Left ventricle myocardium inferior (tissue), 1 donor: ENCODE data around the gene GPR173. TPM values are rescaled to one million over a fixed set of nuclear protein-coding genes. Genes with fewer than 3 reads are reported as not detected.
A peak's percentile ranks its signal among the peaks of the same experiment; 100 is the strongest.

Experiments
- DNase-seq: peaks from one replicate; pipeline ENCODE4 v3.0.0-alpha.2; 2020
- H3K27ac ChIP-seq: fragments of 200-600 bp; replicated peaks from 2 replicates; pipeline ENCODE4 v1.8.0; 2021
- H3K27me3 ChIP-seq: fragments of 200-600 bp; 2 replicates; pipeline ENCODE4 v1.8.0; 2021; ENCODE audit warnings: low read depth
- H3K36me3 ChIP-seq: fragments of 200-600 bp; 2 replicates; pipeline ENCODE4 v1.8.0; 2021
- H3K4me1 ChIP-seq: fragments of 200-600 bp; 2 replicates; pipeline ENCODE4 v1.8.0; 2021
- H3K4me3 ChIP-seq: fragments of 200-600 bp; 2 replicates; pipeline ENCODE4 v1.8.0; 2021; ENCODE audit warnings: mild to moderate bottlenecking, moderate library complexity
- H3K9me3 ChIP-seq: fragments of 200-600 bp; replicated peaks from 2 replicates; pipeline ENCODE4 v1.8.0; 2021
- intact Hi-C: fragments of 100-400 bp; cut with micrococcal nuclease; formaldehyde crosslinking; loops from one replicate; pipeline ENCODE4 v1.11.0; 2022
- total RNA-seq: library from RNA; stranded (reverse); fragmentation: NEBNext Ultra II Directional; extraction: Animal tissue kit (Norgen Biotek cat#: 25700); gene quantifications from one replicate; pipeline ENCODE4 v1.2.1, GENCODE V29; 2021
- TF ChIP-seq, protein P1 (sequence below): fragments of 200-600 bp; IDR thresholded peaks from 2 replicates; pipeline ENCODE4 v1.8.0; 2021; ENCODE audit warnings: antibody characterized with exemption, mild to moderate bottlenecking, borderline replicate concordance
- donor health status: DM: no; HTN: yes; CAD: no; lungs with severe emphysema.

GPR173 gene
- total RNA-seq, 1 donor from 2014 or later: 0.25 TPM

DNA sequence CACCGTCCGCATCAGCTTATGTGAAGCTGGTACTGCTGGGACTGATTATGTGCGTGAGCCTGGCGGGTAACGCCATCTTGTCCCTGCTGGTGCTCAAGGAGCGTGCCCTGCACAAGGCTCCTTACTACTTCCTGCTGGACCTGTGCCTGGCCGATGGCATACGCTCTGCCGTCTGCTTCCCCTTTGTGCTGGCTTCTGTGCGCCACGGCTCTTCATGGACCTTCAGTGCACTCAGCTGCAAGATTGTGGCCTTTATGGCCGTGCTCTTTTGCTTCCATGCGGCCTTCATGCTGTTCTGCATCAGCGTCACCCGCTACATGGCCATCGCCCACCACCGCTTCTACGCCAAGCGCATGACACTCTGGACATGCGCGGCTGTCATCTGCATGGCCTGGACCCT lies 28.1 kb downstream of the GPR173 start:
- intact Hi-C loops: no loop called here

DNA sequence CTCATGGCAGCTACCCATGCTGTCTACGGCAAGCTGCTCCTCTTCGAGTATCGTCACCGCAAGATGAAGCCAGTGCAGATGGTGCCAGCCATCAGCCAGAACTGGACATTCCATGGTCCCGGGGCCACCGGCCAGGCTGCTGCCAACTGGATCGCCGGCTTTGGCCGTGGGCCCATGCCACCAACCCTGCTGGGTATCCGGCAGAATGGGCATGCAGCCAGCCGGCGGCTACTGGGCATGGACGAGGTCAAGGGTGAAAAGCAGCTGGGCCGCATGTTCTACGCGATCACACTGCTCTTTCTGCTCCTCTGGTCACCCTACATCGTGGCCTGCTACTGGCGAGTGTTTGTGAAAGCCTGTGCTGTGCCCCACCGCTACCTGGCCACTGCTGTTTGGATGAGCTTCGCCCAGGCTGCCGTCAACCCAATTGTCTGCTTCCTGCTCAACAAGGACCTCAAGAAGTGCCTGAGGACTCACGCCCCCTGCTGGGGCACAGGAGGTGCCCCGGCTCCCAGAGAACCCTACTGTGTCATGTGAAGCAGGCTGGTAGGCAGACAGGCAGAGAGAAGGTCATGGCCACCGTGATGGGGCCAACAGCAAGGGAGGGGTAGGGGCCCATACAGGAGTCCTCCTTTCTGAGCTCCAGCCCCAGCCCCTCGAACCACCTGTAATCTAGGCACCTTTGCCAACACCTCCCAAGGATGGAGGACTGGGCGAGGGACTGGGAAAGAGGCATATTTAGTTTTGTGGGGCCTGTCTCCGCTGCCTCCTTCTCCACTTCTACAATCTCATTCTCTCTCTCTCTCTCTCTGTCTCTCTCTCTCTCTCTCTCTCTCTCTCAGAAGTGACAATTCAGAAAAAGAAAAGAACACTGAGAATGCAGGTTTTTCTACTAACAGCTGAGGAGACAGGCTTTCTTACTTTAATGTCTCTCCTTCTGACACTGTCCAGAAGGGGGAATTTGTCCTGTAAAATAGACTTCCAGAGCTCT lies 28.9 kb downstream of the GPR173 start:
- H3K9me3 ChIP-seq: no peaks in the 10 kb centered on the region
- H3K27me3 ChIP-seq: no peaks in the 10 kb centered on the region
- DNase-seq: no peak
- TF ChIP-seq, protein P1, sequence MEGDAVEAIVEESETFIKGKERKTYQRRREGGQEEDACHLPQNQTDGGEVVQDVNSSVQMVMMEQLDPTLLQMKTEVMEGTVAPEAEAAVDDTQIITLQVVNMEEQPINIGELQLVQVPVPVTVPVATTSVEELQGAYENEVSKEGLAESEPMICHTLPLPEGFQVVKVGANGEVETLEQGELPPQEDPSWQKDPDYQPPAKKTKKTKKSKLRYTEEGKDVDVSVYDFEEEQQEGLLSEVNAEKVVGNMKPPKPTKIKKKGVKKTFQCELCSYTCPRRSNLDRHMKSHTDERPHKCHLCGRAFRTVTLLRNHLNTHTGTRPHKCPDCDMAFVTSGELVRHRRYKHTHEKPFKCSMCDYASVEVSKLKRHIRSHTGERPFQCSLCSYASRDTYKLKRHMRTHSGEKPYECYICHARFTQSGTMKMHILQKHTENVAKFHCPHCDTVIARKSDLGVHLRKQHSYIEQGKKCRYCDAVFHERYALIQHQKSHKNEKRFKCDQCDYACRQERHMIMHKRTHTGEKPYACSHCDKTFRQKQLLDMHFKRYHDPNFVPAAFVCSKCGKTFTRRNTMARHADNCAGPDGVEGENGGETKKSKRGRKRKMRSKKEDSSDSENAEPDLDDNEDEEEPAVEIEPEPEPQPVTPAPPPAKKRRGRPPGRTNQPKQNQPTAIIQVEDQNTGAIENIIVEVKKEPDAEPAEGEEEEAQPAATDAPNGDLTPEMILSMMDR: no peak
- H3K4me1 ChIP-seq: peaks cover 2% of the 10 kb centered on the region
- no peaks in the 10 kb centered on the region for H3K36me3 ChIP-seq
- H3K4me3 ChIP-seq: no peak overlapping the region
- H3K27ac ChIP-seq: no peak overlapping the region
- intact Hi-C loops: no loop called here

More for the DNA sequence above, 28.1 kb downstream of the GPR173 start:
- H3K4me3 ChIP-seq: no peak overlapping the region
- TF ChIP-seq, protein P1: no peak
- no peaks in the 10 kb centered on the region for H3K9me3 ChIP-seq
- H3K27me3 ChIP-seq: no peaks in the 10 kb centered on the region
- DNase-seq: no peak
- no peaks in the 10 kb centered on the region for H3K36me3 ChIP-seq
- no peak overlapping the region for H3K27ac ChIP-seq
- H3K4me1 ChIP-seq: no peaks in the 10 kb centered on the region

- TF ChIP-seq, protein P1: no peak
- no peak for DNase-seq
- intact Hi-C loops: no loop called here
Observed at GRCh38 chrX:53078943-53079342, 30.4 kb downstream of the GPR173 start.

GRCh38 chrX:53080628-53081580 lies 32.3 kb downstream of the GPR173 start:
- Histone ChIP-seq H3K36me3 (peaks cover 11% of the 10 kb centered on the region), H3K27me3 (no peaks in the 10 kb centered on the region), H3K4me3 (peak overlapping the region; percentile 85), H3K9me3 (no peaks in the 10 kb centered on the region), H3K4me1 (peaks cover 31% of the 10 kb centered on the region), H3K27ac (peak overlapping the region; percentile 88)
- no peak for DNase-seq
- TF ChIP-seq, protein P1: no peak
- intact Hi-C loops: no loop called here

More at GRCh38 chrX:53078943-53079342, 30.4 kb downstream of the GPR173 start:
- no peaks in the 10 kb centered on the region for H3K9me3 ChIP-seq
- H3K27ac ChIP-seq: no peak overlapping the region
- peaks cover 17% of the 10 kb centered on the region for H3K4me1 ChIP-seq
- H3K27me3 ChIP-seq: no peaks in the 10 kb centered on the region
- H3K36me3 ChIP-seq: no peaks in the 10 kb centered on the region
- no peak overlapping the region for H3K4me3 ChIP-seq
